PC-9 (cell line): Measurements from ENCODE around the gene AQP12B. TPM values are rescaled to one million over a fixed set of nuclear protein-coding genes. Genes with fewer than 3 reads are reported as not detected.

Experiments used
- BruUV-seq: library from RNA; stranded (reverse); fragments of 400-500 nt; replicated peaks from 2 replicates; lab custom pipeline; 2021; lab: Mats Ljungman, UMichigan
- CTCF ChIA-PET: fragments of 300-600 bp; sonication (Branson Sonifier 250); formaldehyde crosslinking; loops from one replicate; lab custom pipeline; 2022; ENCODE audit warnings: antibody characterized with exemption; lab: Charles Lee
- POLR2A ChIA-PET: fragments of 300-600 bp; sonication (Branson Sonifier 250); formaldehyde crosslinking; loops from one replicate; lab custom pipeline; 2022; ENCODE audit warnings: antibody characterized with exemption; ENCODE audit not compliant: unreplicated experiment; lab: Charles Lee
- DNase-seq, 2 experiments: peaks; one replicate each; pipeline versions ENCODE4 v3.0.0 to v3.0.0-alpha.2; 2015 to 2022; ENCODE audit warnings: mixed read lengths in 1 of 2
- H2AFZ ChIP-seq: fragments of 200-600 bp; sonication (generic); 2 replicates; pipeline ENCODE4 v1.8.1; 2017; ENCODE audit warnings: antibody characterized with exemption
- H3F3A ChIP-seq: fragments of 200-600 bp; sonication (generic); 2 replicates; pipeline ENCODE4 v1.8.1; 2017; ENCODE audit warnings: antibody characterized with exemption, mild to moderate bottlenecking, low read depth; ENCODE audit not compliant: insufficient read depth
- H3K27ac ChIP-seq: fragments of 200-600 bp; sonication (generic); 2 replicates; pipeline ENCODE4 v1.6.1; 2016; ENCODE audit warnings: mixed run types
- H3K27me3 ChIP-seq: fragments of 200-600 bp; sonication (generic); 2 replicates; pipeline ENCODE4 v1.6.1; 2016; ENCODE audit warnings: low read depth, mixed run types; ENCODE audit not compliant: insufficient read depth
- H3K36me3 ChIP-seq: fragments of 200-600 bp; sonication (generic); 2 replicates; pipeline ENCODE4 v1.6.1; 2016; ENCODE audit warnings: low read depth, mixed run types
- H3K4me1 ChIP-seq: fragments of 200-600 bp; sonication (generic); replicated peaks from 2 replicates; pipeline ENCODE4 v1.6.1; 2016; ENCODE audit warnings: mixed run types; ENCODE audit not compliant: insufficient read depth
- H3K4me2 ChIP-seq: fragments of 200-600 bp; sonication (generic); 2 replicates; pipeline ENCODE4 v1.6.1; 2017; ENCODE audit warnings: mixed run types
- H3K4me3 ChIP-seq: fragments of 200-600 bp; sonication (generic); 2 replicates; pipeline ENCODE4 v1.6.1; 2016; ENCODE audit warnings: mixed run types
- H3K79me2 ChIP-seq: fragments of 200-600 bp; sonication (generic); 2 replicates; pipeline ENCODE4 v1.6.1; 2017; ENCODE audit warnings: low read depth, mixed run types
- H3K9me2 ChIP-seq: fragments of 200-600 bp; sonication (generic); 2 replicates; pipeline ENCODE4 v1.8.1; 2017; ENCODE audit warnings: mild to moderate bottlenecking; ENCODE audit not compliant: insufficient read depth
- H3K9me3 ChIP-seq: fragments of 200-600 bp; sonication (generic); 2 replicates; pipeline ENCODE4 v1.8.1; 2016; ENCODE audit warnings: low read depth; ENCODE audit not compliant: insufficient read depth
- H4K20me1 ChIP-seq: fragments of 200-600 bp; sonication (generic); 2 replicates; pipeline ENCODE4 v1.8.1; 2017; ENCODE audit not compliant: insufficient read depth
- CTCF ChIP-seq: fragments of 200-600 bp; sonication (generic); conservative IDR thresholded peaks from 2 replicates; pipeline ENCODE4 v1.6.1; 2017; ENCODE audit warnings: mixed run types, antibody characterized with exemption, mild to moderate bottlenecking, moderate library complexity
- EZH2 ChIP-seq: fragments of 200-600 bp; sonication (generic); IDR thresholded peaks from 2 replicates; pipeline ENCODE4 v1.8.0; 2017; ENCODE audit warnings: antibody characterized with exemption, low read depth
- intact Hi-C: fragments of 100-400 bp; cut with micrococcal nuclease; formaldehyde crosslinking; loops from one replicate; pipeline ENCODE4 v1.10.0; 2022; ENCODE audit not compliant: unreplicated experiment
- total RNA-seq: library from RNA; stranded (reverse); gene quantifications from 2 replicates; pipeline ENCODE4 v1.2.3, GENCODE V29; 2021

The AQP12B gene
- total RNA-seq, 1 experiment from 2014 or later = not detected

GRCh38 chr2:240655931-240656886, 26.5 kb downstream of the AQP12B start:
- POLR2A ChIA-PET = no interaction called here
- CTCF ChIA-PET = no interaction called here
- intact Hi-C loops = no loop called here
- BruUV-seq = no TSS peak
- Histone ChIP-seq H3K79me2 (no peaks in the 10 kb centered on the region), H3K27me3 (peaks cover 95% of the 10 kb centered on the region), H3K9me3 (no peaks in the 10 kb centered on the region; the same call in 1 of the 2 replicates), H3K4me1 (no peaks in the 10 kb centered on the region), H3K9me2 (no peaks in the 10 kb centered on the region), H3K36me3 (no peaks in the 10 kb centered on the region), H3K4me2 (no peak overlapping the region), H4K20me1 (no peaks in the 10 kb centered on the region), H3K27ac (no peak overlapping the region), H3K4me3 (no peak overlapping the region), H2AFZ (no peak overlapping the region), H3F3A (no peaks in the 10 kb centered on the region)
- TF ChIP-seq CTCF (no peak), EZH2 (no peak)
- no peak for DNase-seq

DNA sequence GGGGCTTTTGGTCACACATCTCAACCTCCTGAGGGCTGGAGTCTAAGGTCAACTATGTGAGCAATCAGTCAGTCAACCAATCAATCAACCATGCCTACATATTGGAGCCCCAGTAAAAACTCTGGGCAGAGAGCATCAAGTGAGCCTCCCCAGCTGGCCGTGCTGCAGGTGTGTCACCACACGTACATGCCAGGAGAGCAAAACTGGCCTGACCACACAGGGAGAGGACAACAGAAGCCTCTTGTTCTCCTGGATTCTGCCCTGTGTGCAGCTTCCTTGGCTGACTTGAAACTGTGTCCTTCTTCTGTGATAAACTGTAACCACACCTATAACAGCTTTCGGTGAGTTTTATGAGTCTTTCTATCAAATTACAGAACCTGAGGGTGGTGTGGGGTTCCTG, 31.5 kb downstream of the AQP12B start:
- no peaks in the 10 kb centered on the region for H3K36me3 ChIP-seq
- H3K4me2 ChIP-seq = no peak overlapping the region
- BruUV-seq = no TSS peak
- no peaks in the 10 kb centered on the region for H3F3A ChIP-seq
- no peaks in the 10 kb centered on the region for H3K79me2 ChIP-seq
- H4K20me1 ChIP-seq = peaks cover 5% of the 10 kb centered on the region; the same call in 1 of the 2 replicates
- no peaks in the 10 kb centered on the region for H3K4me1 ChIP-seq
- intact Hi-C loops = no loop called here
- DNase-seq = no peak
- H3K27me3 ChIP-seq = peaks cover 97% of the 10 kb centered on the region
- no peak overlapping the region for H2AFZ ChIP-seq
- no peak overlapping the region for H3K27ac ChIP-seq
- TF ChIP-seq EZH2 (no peak), CTCF (no peak)
- no peaks in the 10 kb centered on the region for H3K9me2 ChIP-seq
- POLR2A ChIA-PET = no interaction called here
- H3K4me3 ChIP-seq = no peak overlapping the region
- H3K9me3 ChIP-seq = no peaks in the 10 kb centered on the region
- CTCF ChIA-PET = no interaction called here

DNA sequence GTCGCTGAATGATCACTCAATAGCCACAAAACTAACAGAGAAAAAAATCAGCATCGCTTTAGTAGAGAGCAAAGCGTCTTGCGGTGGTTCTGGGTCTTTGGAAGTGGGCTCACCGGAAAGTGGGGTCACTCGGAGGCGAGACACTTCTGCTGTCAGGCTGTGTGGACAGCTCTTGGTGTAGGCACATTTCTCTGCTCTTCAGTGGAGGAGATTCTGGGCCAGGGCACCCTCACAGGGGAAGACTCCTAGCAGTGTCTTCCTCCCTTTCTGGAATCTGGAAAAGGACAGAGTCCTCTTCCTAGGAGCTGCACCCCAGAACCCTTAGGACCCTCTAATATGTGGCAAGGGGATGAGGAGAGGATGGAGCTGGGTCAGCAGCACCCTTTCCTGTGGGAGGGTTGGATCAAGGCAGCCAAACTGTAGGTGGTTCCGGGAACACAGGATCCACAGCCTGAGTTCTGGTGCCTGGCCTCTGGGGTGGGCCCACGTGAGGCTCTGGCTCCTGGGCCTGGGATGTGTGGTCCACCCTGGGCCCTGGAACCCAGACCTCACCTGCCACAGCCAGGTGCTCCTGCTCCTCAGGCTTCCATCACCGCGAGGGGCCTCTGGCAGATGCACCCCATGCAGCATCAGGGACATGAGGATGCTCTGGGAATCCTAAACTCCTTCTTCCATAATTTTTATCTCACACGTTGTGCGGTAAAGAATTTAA, 32.3 kb downstream of the AQP12B start:
- BruUV-seq = no TSS peak
- Histone ChIP-seq H3K36me3 (no peaks in the 10 kb centered on the region), H3F3A (no peaks in the 10 kb centered on the region), H3K4me3 (no peak overlapping the region), H3K27ac (no peak overlapping the region), H3K9me3 (no peaks in the 10 kb centered on the region), H3K9me2 (no peaks in the 10 kb centered on the region), H2AFZ (no peak overlapping the region), H3K79me2 (no peaks in the 10 kb centered on the region), H3K4me1 (no peaks in the 10 kb centered on the region), H3K27me3 (peaks cover 97% of the 10 kb centered on the region), H3K4me2 (no peak overlapping the region), H4K20me1 (peaks cover 5% of the 10 kb centered on the region; the same call in 1 of the 2 replicates)
- POLR2A ChIA-PET = no interaction called here
- CTCF ChIA-PET = no interaction called here
- TF ChIP-seq CTCF (no peak), EZH2 (no peak)
- no peak for DNase-seq
- intact Hi-C loops = no loop called here
